Transverse colon (tissue), 4 donors: Measurements from ENCODE around the gene MUSTN1. TPM values are rescaled to one million over a fixed set of nuclear protein-coding genes. Genes with fewer than 3 reads are reported as not detected.

Experiments
- DNase-seq: peaks from one replicate; pipeline ENCODE4 v3.0.0-alpha.2; 2019
- H3K27ac ChIP-seq, 4 donors: fragments of 200-600 bp; sonication (generic); 2 replicates each; pipeline ENCODE4 v1.5.1; 2016 to 2018; ENCODE audit warnings: inconsistent platforms in 4 of 4
- H3K27me3 ChIP-seq: fragments of 200-600 bp; sonication (generic); 2 replicates; pipeline ENCODE4 v1.5.1; 2017; ENCODE audit warnings: inconsistent platforms
- H3K36me3 ChIP-seq, 4 donors: fragments of 200-600 bp; sonication (generic); 2 replicates each; pipeline ENCODE4 v1.5.1; 2017 to 2019; ENCODE audit warnings: inconsistent platforms in 4 of 4
- H3K4me1 ChIP-seq, 4 donors: fragments of 200-600 bp; sonication (generic); 2 replicates each; pipeline ENCODE4 v1.5.1; 2017 to 2020; ENCODE audit warnings: inconsistent platforms in 4 of 4
- H3K4me3 ChIP-seq, 4 donors: fragments of 200-600 bp; sonication (generic); 1 replicate in 1 of 4; 2 replicates in 3 of 4; pipeline versions ENCODE4 v1.5.1 to v1.6.1; 2017 to 2019; ENCODE audit warnings: inconsistent platforms in 4 of 4
- H3K9me3 ChIP-seq, 2 donors: fragments of 200-600 bp; sonication (generic); 2 replicates each; pipeline ENCODE4 v1.5.1; 2017 to 2019; ENCODE audit warnings: inconsistent platforms in 2 of 2
- CTCF ChIP-seq, 5 experiments: fragments of 200-600 bp in 3 of 5; fragments of 450-650 bp in 2 of 5; sonication (generic) in 3 of 5; IDR thresholded peaks; 1 replicate in 2 of 5; 2 replicates in 3 of 5; pipeline ENCODE4 v1.5.1; 2016 to 2017; ENCODE audit warnings: antibody characterized with exemption in 5 of 5, inconsistent platforms in 3 of 5, mild to moderate bottlenecking in 2 of 5, moderate library complexity in 1 of 5
- EP300 ChIP-seq: sonication (generic); formaldehyde crosslinking; IDR thresholded peaks from one replicate; pipeline ENCODE4 v1.6.1; 2017; ENCODE audit warnings: antibody characterized with exemption, low read depth
- POLR2A ChIP-seq: fragments of 450-650 bp; IDR thresholded peaks from one replicate; pipeline ENCODE4 v1.6.1; 2016; ENCODE audit warnings: antibody characterized with exemption, mild to moderate bottlenecking, moderate library complexity
- POLR2AphosphoS5 ChIP-seq, 3 donors: sonication (generic); formaldehyde crosslinking; IDR thresholded peaks; one replicate each; pipeline ENCODE4 v1.6.1; 2016; ENCODE audit warnings: antibody characterized with exemption in 3 of 3
- WGBS, 2 donors: methylation state at CpG; one replicate each; pipeline ENCODE4 v1.1.5; 2018; ENCODE audit warnings: low coverage in 1 of 2; 5-methylcytosine and 5-hydroxymethylcytosine counted together
- in situ Hi-C, 4 donors: fragments of 200-750 bp; cut with MboI; loops; one replicate each; pipeline versions ENCODE4 v1.15.0 to v1.15.1; 2017; ENCODE audit warnings: low sequenced_read_pairs in 3 of 4, low pct_ligation_motif_present in 1 of 4, low pct_unique_long_range_greater_than_20kb in 1 of 4
- intact Hi-C: fragments of 100-400 bp; cut with DNase I; formaldehyde crosslinking; loops from one replicate; pipeline ENCODE4 v1.15.1; 2023; ENCODE audit warnings: low total_unique reads
- total RNA-seq, 4 donors: library from RNA; depleted of rRNA; stranded (reverse); fragments of >200 nt; gene quantifications; one replicate each; pipeline ENCODE4 v1.1.0, GENCODE V29; 2016

MUSTN1 gene
- total RNA-seq, 4 donors from 2014 or later, result 3.0 to 26.5 (median 11.8) TPM

- in situ Hi-C loops (loop anchor here in 3 of 4 donors (10.0 to 25.0 kb wide), 3 partner anchors 216 to 239 kb away; no protein-coding TSS in a partner anchor), intact Hi-C loops (no loop called here)
- peaks cover 0 to 4% (median 0%) of the 10 kb centered on the region in 4 donors for H3K36me3 ChIP-seq
- H3K27me3 ChIP-seq, result no peaks in the 10 kb centered on the region
- peak overlapping the region in 2 of 4 donors; percentile 33 to 48 for H3K27ac ChIP-seq
- WGBS, 2 donors, result 70 to 90% methylated on average over 2 to 7 of the region's 7 CpGs
- no peak overlapping the region for H3K4me3 ChIP-seq
- H3K4me1 ChIP-seq, result peaks cover 0 to 20% (median 4%) of the 10 kb centered on the region in 4 donors
- TF ChIP-seq EP300, result no peak
- TF ChIP-seq POLR2AphosphoS5 (IDR thresholded peaks at IDR 0.05), result no peak
- TF ChIP-seq POLR2A, result no peak
- TF ChIP-seq CTCF (IDR thresholded peaks at IDR 0.05), result no peak
- no peak for DNase-seq
- no peaks in the 10 kb centered on the region for H3K9me3 ChIP-seq
These were observed 13.8 kb upstream of the MUSTN1 start for GRCh38 chr3:52848617-52849016.

DNA sequence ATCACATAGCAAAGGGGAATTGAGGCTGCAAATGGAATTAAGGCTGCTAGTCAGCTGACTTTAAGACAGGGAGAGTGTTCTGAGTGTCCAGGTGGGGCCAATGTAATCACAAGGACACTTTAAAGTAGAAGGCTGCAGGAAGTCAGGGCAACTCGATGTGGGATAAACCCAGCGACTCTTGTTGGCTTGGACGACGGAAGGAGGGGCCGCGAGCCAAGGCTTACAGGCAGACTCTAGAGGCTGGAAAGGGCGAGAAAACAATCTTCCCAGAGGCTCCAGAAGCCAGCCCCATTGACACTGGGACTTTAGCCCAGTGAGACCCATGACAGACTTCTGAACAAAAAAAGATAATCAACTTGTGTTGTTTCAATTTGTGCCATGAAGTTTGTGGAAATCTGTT is 12.9 kb upstream of the MUSTN1 start:
- 91 to 98% methylated on average over 6 to 7 of the region's 7 CpGs for WGBS, 2 donors
- no peaks in the 10 kb centered on the region for H3K27me3 ChIP-seq
- DNase-seq, result no peak
- TF ChIP-seq CTCF (IDR thresholded peaks at IDR 0.05), result no peak
- TF ChIP-seq POLR2A, result no peak
- TF ChIP-seq POLR2AphosphoS5 (IDR thresholded peaks at IDR 0.05), result no peak
- no peak for TF ChIP-seq EP300
- H3K9me3 ChIP-seq, result no peaks in the 10 kb centered on the region
- H3K36me3 ChIP-seq, result peaks cover 0 to 4% (median 0%) of the 10 kb centered on the region in 4 donors
- H3K4me1 ChIP-seq, result peaks cover 0 to 25% (median 4%) of the 10 kb centered on the region in 4 donors
- no peak overlapping the region for H3K4me3 ChIP-seq
- intact Hi-C loops, result no loop called here
- H3K27ac ChIP-seq, result no peak overlapping the region
- in situ Hi-C loops, result loop anchor here in 3 of 4 donors (10.0 to 25.0 kb wide), 3 partner anchors 217 to 240 kb away; no protein-coding TSS in a partner anchor

DNA sequence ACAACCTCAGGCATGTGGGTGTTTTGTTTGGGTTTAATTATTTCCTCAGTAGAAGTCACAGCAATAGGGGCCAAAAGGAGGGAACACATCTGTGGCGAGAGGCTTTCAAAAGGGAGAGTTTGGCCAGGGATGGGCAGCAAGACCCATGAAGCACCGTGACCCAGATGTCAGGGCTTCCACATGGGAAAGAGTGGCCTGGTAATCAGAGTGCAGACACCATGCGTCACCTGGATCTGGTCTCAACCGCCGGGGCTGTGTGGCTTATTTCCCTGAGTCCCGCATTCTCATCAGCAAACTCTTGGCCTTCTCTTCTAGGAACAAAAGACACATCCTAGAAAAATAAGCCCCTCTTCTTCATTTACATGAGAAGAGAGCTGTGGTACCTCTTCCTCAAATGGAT is 12.4 kb upstream of the MUSTN1 start:
- 93 to 100% methylated on average over 4 to 6 of the region's 6 CpGs for WGBS, 2 donors
- DNase-seq, result no peak
- in situ Hi-C loops (loop anchor here in 3 of 4 donors (10.0 to 25.0 kb wide), 3 partner anchors 218 to 240 kb away; no protein-coding TSS in a partner anchor), intact Hi-C loops (no loop called here)
- no peak overlapping the region for H3K4me3 ChIP-seq
- TF ChIP-seq POLR2AphosphoS5 (IDR thresholded peaks at IDR 0.05), result no peak
- no peak for TF ChIP-seq EP300
- TF ChIP-seq POLR2A, result no peak
- TF ChIP-seq CTCF (IDR thresholded peaks at IDR 0.05), result no peak
- no peaks in the 10 kb centered on the region for H3K27me3 ChIP-seq
- peaks cover 0 to 25% (median 4%) of the 10 kb centered on the region in 4 donors for H3K4me1 ChIP-seq
- no peak overlapping the region for H3K27ac ChIP-seq
- H3K9me3 ChIP-seq, result no peaks in the 10 kb centered on the region
- peaks cover 0 to 4% (median 0%) of the 10 kb centered on the region in 4 donors for H3K36me3 ChIP-seq

GRCh38 chr3:52846432-52846965 is 11.7 kb upstream of the MUSTN1 start:
- H3K9me3 ChIP-seq, result no peaks in the 10 kb centered on the region
- intact Hi-C loops (no loop called here), in situ Hi-C loops (loop anchor here in 3 of 4 donors (10.0 to 25.0 kb wide), 3 partner anchors 218 to 241 kb away; no protein-coding TSS in a partner anchor)
- H3K36me3 ChIP-seq, result peaks cover 0 to 4% (median 0%) of the 10 kb centered on the region in 4 donors
- no peak overlapping the region for H3K4me3 ChIP-seq
- WGBS, 2 donors, result 75 to 84% methylated on average over 14 to 15 of the region's 15 CpGs
- no peaks in the 10 kb centered on the region for H3K27me3 ChIP-seq
- peak overlapping the region; percentile 56 to 77 (median 62) for H3K27ac ChIP-seq
- TF ChIP-seq CTCF (IDR thresholded peaks at IDR 0.05) (no peak), POLR2AphosphoS5 (IDR thresholded peaks at IDR 0.05) (no peak), POLR2A (no peak), EP300 (no peak)
- H3K4me1 ChIP-seq, result peaks cover 0 to 25% (median 4%) of the 10 kb centered on the region in 4 donors
- DNase-seq, result no peak
